ENCODE measurements around the gene DBF4B.
"Not testable (repeated sequence)": the region's sequence is repeated elsewhere in the genome, so short reads cannot be mapped to it uniquely, and the experiment has no call there.

The DBF4B gene

GRCh38 chr17:44752953-44753861 lies 44.7 kb downstream of the DBF4B start:
- POLR2A ChIA-PET, result interaction anchor here (0.5 to 0.6 kb wide), 2 partner anchors 241 to 287 kb away, joined by 3 to 5 read pairs; no protein-coding TSS in a partner anchor
- CTCF ChIA-PET, result interaction anchor here (1.1 to 3.3 kb wide), 3 partner anchors 9 to 26 kb away, joined by 3 to 10 read pairs (median 4); no protein-coding TSS in a partner anchor
- DNase-seq (ENCODE audit: extremely low spot score), result no peak
- TF ChIP-seq CTCF (IDR thresholded peaks at IDR 0.05; ENCODE audit: control extremely low read depth, extremely low read depth, low read depth, missing control alignments), result no peak

- POLR2A ChIA-PET, result no interaction called here
- TF ChIP-seq CTCF (IDR thresholded peaks at IDR 0.05; ENCODE audit: control extremely low read depth, extremely low read depth, low read depth, missing control alignments), result no peak
- CTCF ChIA-PET, result interaction anchor here (1.1 to 3.3 kb wide), 2 partner anchors 8 to 20 kb away, joined by 3 to 10 read pairs; no protein-coding TSS in a partner anchor
- no peak for DNase-seq (ENCODE audit: extremely low spot score)
Measured at GRCh38 chr17:44754276-44754675, 45.8 kb downstream of the DBF4B start.

- POLR2A ChIA-PET, result interaction anchor here (0.6 kb wide), 1 partner anchor 11 kb away, joined by 4 read pairs; no protein-coding TSS in a partner anchor
- CTCF ChIA-PET; DNase-seq (ENCODE audit: extremely low spot score): not testable (repeated sequence)
Measured at GRCh38 chr17:44755180-44755579, 46.7 kb downstream of the DBF4B start.

GRCh38 chr17:44757045-44757917 lies 48.8 kb downstream of the DBF4B start:
- POLR2A ChIA-PET, result no interaction called here
- TF ChIP-seq CTCF (IDR thresholded peaks at IDR 0.05; ENCODE audit: control extremely low read depth, extremely low read depth, low read depth, missing control alignments), result no peak
- CTCF ChIA-PET, result interaction anchor here (0.6 kb wide), 1 partner anchor 18 kb away, joined by 3 read pairs; no protein-coding TSS in a partner anchor
- no peak for DNase-seq (ENCODE audit: extremely low spot score)

GRCh38 chr17:44757918-44758413 lies 49.5 kb downstream of the DBF4B start:
- TF ChIP-seq CTCF (IDR thresholded peaks at IDR 0.05; ENCODE audit: control extremely low read depth, extremely low read depth, low read depth, missing control alignments), result no peak
- POLR2A ChIA-PET, result no interaction called here
- DNase-seq (ENCODE audit: extremely low spot score), result no peak
- CTCF ChIA-PET, result no interaction called here

- peak; percentile 54 for DNase-seq (ENCODE audit: extremely low spot score)
- ChIA-PET CTCF (interaction anchor here (2.6 kb wide), 1 partner anchor 21 kb away, joined by 10 read pairs; no protein-coding TSS in a partner anchor), POLR2A (no interaction called here)
- no peak for TF ChIP-seq CTCF (IDR thresholded peaks at IDR 0.05; ENCODE audit: control extremely low read depth, extremely low read depth, low read depth, missing control alignments)
Measured at GRCh38 chr17:44758414-44759085, 50.1 kb downstream of the DBF4B start, which contains the start of gene ADAM11. Gene ADAM11, plus strand, starts transcription at chr17:44758988. Its CDS starts 212 bp downstream, at chr17:44759200.
